Neural progenitor cell (in vitro differentiated cells): Measurements from ENCODE around the gene ADRA2B. TPM values are rescaled to one million over a fixed set of nuclear protein-coding genes. Genes with fewer than 3 reads are reported as not detected.

Experiments
- DNase-seq: peaks from one replicate; pipeline ENCODE4 v3.0.0-alpha.2; 2016; ENCODE audit warnings: low spot score
- H2AFZ ChIP-seq: fragments of 200-600 bp; sonication (generic); replicated peaks from 2 replicates; pipeline ENCODE4 v1.6.1; 2016; ENCODE audit warnings: antibody characterized with exemption
- H3F3A ChIP-seq: fragments of 200-600 bp; sonication (generic); 2 replicates; pipeline ENCODE4 v1.6.1; 2016; ENCODE audit warnings: antibody characterized with exemption, low read depth
- H3K27ac ChIP-seq: fragments of 200-600 bp; sonication (generic); 2 replicates; pipeline ENCODE4 v1.5.1; 2016; ENCODE audit warnings: mild to moderate bottlenecking
- H3K27me3 ChIP-seq: fragments of 200-600 bp; sonication (generic); 2 replicates; pipeline ENCODE4 v1.6.1; 2016; ENCODE audit warnings: mild to moderate bottlenecking, moderate library complexity
- H3K36me3 ChIP-seq: fragments of 200-600 bp; sonication (generic); 2 replicates; pipeline ENCODE4 v1.5.1; 2016
- H3K4me1 ChIP-seq: fragments of 200-600 bp; sonication (generic); 2 replicates; pipeline ENCODE4 v1.6.1; 2016; ENCODE audit warnings: mixed run types
- H3K4me2 ChIP-seq: fragments of 200-600 bp; sonication (generic); 2 replicates; pipeline ENCODE4 v1.6.1; 2016
- H3K4me3 ChIP-seq: fragments of 200-600 bp; sonication (generic); 2 replicates; pipeline ENCODE4 v1.5.1; 2016
- H3K79me2 ChIP-seq: fragments of 200-600 bp; sonication (generic); 2 replicates; pipeline ENCODE4 v1.6.1; 2016; ENCODE audit warnings: low read depth
- H3K9ac ChIP-seq: fragments of 200-600 bp; sonication (generic); 2 replicates; pipeline ENCODE4 v1.6.1; 2016
- H3K9me3 ChIP-seq: fragments of 200-600 bp; sonication (generic); 2 replicates; pipeline ENCODE4 v1.5.1; 2016; ENCODE audit warnings: low read depth
- H4K20me1 ChIP-seq: fragments of 200-600 bp; sonication (generic); 2 replicates; pipeline ENCODE4 v1.6.1; 2016; ENCODE audit warnings: low read depth
- H3K27ac Mint-ChIP-seq: 3 replicates; pipeline ENCODE4 v1.8.0; 2021; ENCODE audit warnings: mixed read lengths
- H3K27me3 Mint-ChIP-seq: 2 replicates; pipeline ENCODE4 v1.8.0; 2022; ENCODE audit warnings: low read depth, mild to moderate bottlenecking, inconsistent platforms, moderate library complexity, mixed read lengths; ENCODE audit not compliant: insufficient read depth
- H3K36me3 Mint-ChIP-seq: 3 replicates; pipeline ENCODE4 v1.8.0; 2021; ENCODE audit warnings: mixed read lengths
- H3K4me1 Mint-ChIP-seq: 3 replicates; pipeline ENCODE4 v1.8.0; 2021; ENCODE audit warnings: mixed read lengths
- H3K4me3 Mint-ChIP-seq: 3 replicates; pipeline ENCODE4 v1.8.0; 2021; ENCODE audit warnings: mild to moderate bottlenecking, moderate library complexity, mixed read lengths
- H3K9me3 Mint-ChIP-seq: 3 replicates; pipeline ENCODE4 v1.8.0; 2020; ENCODE audit warnings: mixed read lengths
- EZH2 ChIP-seq: fragments of 200-600 bp; sonication (generic); IDR thresholded peaks from 2 replicates; pipeline ENCODE4 v1.6.1; 2017; ENCODE audit warnings: antibody characterized with exemption, mild to moderate bottlenecking, moderate library complexity
- EZH2phosphoT487 ChIP-seq: fragments of 200-600 bp; sonication (generic); IDR thresholded peaks from 2 replicates; pipeline ENCODE4 v1.6.1; 2017; ENCODE audit warnings: antibody characterized with exemption
- total RNA-seq: library from RNA; depleted of rRNA; stranded (reverse); fragments of >200 nt; gene quantifications from 2 replicates; pipeline ENCODE4 v1.2.3, GENCODE V29; 2015; ENCODE audit warnings: low replicate concordance
- TF ChIP-seq, protein P1 (sequence below): fragments of 200-600 bp; sonication (generic); IDR thresholded peaks from 2 replicates; pipeline ENCODE4 v1.5.1; 2017; ENCODE audit warnings: antibody characterized with exemption, mild to moderate bottlenecking

ADRA2B gene
- total RNA-seq, 1 donor from 2014 or later: 3.0 TPM

DNA sequence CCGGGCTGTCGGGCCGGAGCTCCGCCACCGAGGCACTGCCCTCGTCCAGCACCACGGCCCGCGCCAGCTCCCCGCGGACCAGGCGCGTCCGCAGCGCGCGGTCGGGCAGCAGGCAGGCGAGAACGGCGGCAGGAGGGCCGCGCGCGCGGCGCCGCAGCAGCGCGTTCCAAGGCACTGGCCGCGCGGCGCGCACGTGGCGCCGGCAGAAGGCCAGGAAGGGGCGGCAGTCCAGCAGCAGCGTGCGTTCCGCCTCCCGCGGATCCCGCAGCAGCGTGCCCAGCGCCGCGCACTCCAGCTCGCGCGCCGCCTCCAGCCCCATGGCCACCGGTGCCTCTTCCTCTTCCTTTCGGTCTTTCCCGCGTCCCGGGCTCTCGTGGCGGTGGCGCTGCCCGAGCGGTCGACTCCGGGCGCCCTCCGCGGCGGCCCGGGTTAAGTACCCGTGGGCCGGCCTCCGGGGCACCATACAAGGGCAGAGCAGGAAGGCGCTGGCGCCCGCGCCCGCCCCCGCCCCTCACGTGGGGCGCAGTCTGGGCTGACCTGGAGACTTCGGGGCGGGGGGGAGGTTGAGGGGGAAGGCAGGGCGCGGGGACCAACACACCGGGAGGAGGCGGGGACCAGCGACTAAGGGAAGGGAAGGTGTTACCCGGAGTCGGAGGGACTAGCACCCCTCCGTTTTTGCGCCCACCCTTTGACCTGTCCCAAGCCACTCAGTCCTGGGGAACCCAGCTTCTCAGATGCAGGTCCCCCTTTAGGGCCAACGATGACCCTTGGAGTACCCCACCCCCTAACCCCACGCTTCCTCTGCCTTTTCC is 28.9 kb upstream of the ADRA2B start, which contains the start of gene DUSP2:
DUSP2 (minus strand) TSS at position 405 of the 812 bp plus-strand sequence; CDS start at position 319, 86 bp downstream.
- H3K79me2 ChIP-seq: no peaks in the 10 kb centered on the region
- Mint-ChIP-seq H3K9me3 (no peaks in the 10 kb centered on the region), H3K36me3 (no peaks in the 10 kb centered on the region), H3K4me1 (peaks cover 18% of the 10 kb centered on the region), H3K4me3 (peak within 1 kb of the TSS; percentile 80), H3K27ac (no peak within 1 kb of the TSS), H3K27me3 (peaks cover 19% of the 10 kb centered on the region)
- peak within 1 kb of the TSS; percentile 70 for H3K4me2 ChIP-seq
- no peaks in the 10 kb centered on the region for H3K9me3 ChIP-seq
- peaks cover 39% of the 10 kb centered on the region for H3K27me3 ChIP-seq
- H3K9ac ChIP-seq: no peak within 1 kb of the TSS
- no peaks in the 10 kb centered on the region for H3F3A ChIP-seq
- peaks cover 15% of the 10 kb centered on the region for H3K4me1 ChIP-seq
- DNase-seq: peak; percentile 81
- no peak within 1 kb of the TSS for H3K27ac ChIP-seq
- peak within 1 kb of the TSS; percentile 41 for H3K4me3 ChIP-seq
- peak within 1 kb of the TSS; percentile 85 for H2AFZ ChIP-seq
- H4K20me1 ChIP-seq: no peaks in the 10 kb centered on the region
- H3K36me3 ChIP-seq: no peaks in the 10 kb centered on the region
- TF ChIP-seq EZH2phosphoT487 (no peak), EZH2 (peak; percentile 72)

DNA sequence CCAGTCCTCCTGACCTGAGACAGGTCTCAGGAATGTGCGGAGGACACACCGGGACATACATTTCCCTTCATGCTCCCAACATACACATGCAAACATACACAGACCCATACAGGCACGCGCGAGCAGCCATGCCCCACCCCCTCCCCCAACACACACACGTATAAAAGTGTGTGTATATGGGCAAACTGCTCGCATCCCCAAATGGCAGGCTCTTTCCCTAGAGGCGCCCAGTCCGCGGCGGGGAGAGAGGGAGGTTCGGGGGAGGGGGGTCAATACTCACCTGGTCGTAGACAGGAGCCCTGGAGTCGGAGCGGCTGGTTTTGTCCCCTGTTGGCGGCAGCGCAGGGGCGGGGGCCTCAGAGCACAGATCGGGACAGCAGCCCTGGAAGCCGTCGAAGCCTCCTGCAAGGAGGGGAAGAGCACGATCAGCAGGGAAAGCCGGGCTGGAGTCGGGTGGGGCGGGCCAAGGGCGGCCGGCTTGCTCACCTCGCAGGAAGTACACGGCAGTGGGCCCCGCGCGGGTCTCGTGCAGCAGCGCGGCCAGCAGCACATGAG is 28.2 kb upstream of the ADRA2B start:
- Mint-ChIP-seq H3K4me1 (peaks cover 18% of the 10 kb centered on the region), H3K4me3 (peak overlapping the region; percentile 80), H3K27me3 (peaks cover 17% of the 10 kb centered on the region), H3K27ac (no peak overlapping the region), H3K9me3 (no peaks in the 10 kb centered on the region), H3K36me3 (no peaks in the 10 kb centered on the region)
- peaks cover 15% of the 10 kb centered on the region for H3K4me1 ChIP-seq
- no peaks in the 10 kb centered on the region for H3K36me3 ChIP-seq
- H3K27me3 ChIP-seq: peaks cover 39% of the 10 kb centered on the region
- no peaks in the 10 kb centered on the region for H3K9me3 ChIP-seq
- H3K27ac ChIP-seq: no peak overlapping the region
- no peaks in the 10 kb centered on the region for H4K20me1 ChIP-seq
- no peak overlapping the region for H3K9ac ChIP-seq
- DNase-seq: no peak
- peak overlapping the region; percentile 41 for H3K4me3 ChIP-seq
- H3K79me2 ChIP-seq: no peaks in the 10 kb centered on the region
- TF ChIP-seq EZH2: peak; percentile 72
- TF ChIP-seq EZH2phosphoT487: peak; percentile 55
- TF ChIP-seq, protein P1, sequence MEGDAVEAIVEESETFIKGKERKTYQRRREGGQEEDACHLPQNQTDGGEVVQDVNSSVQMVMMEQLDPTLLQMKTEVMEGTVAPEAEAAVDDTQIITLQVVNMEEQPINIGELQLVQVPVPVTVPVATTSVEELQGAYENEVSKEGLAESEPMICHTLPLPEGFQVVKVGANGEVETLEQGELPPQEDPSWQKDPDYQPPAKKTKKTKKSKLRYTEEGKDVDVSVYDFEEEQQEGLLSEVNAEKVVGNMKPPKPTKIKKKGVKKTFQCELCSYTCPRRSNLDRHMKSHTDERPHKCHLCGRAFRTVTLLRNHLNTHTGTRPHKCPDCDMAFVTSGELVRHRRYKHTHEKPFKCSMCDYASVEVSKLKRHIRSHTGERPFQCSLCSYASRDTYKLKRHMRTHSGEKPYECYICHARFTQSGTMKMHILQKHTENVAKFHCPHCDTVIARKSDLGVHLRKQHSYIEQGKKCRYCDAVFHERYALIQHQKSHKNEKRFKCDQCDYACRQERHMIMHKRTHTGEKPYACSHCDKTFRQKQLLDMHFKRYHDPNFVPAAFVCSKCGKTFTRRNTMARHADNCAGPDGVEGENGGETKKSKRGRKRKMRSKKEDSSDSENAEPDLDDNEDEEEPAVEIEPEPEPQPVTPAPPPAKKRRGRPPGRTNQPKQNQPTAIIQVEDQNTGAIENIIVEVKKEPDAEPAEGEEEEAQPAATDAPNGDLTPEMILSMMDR: no peak
- H3F3A ChIP-seq: no peaks in the 10 kb centered on the region
- peak overlapping the region; percentile 85 for H2AFZ ChIP-seq
- H3K4me2 ChIP-seq: peak overlapping the region; percentile 70

DNA sequence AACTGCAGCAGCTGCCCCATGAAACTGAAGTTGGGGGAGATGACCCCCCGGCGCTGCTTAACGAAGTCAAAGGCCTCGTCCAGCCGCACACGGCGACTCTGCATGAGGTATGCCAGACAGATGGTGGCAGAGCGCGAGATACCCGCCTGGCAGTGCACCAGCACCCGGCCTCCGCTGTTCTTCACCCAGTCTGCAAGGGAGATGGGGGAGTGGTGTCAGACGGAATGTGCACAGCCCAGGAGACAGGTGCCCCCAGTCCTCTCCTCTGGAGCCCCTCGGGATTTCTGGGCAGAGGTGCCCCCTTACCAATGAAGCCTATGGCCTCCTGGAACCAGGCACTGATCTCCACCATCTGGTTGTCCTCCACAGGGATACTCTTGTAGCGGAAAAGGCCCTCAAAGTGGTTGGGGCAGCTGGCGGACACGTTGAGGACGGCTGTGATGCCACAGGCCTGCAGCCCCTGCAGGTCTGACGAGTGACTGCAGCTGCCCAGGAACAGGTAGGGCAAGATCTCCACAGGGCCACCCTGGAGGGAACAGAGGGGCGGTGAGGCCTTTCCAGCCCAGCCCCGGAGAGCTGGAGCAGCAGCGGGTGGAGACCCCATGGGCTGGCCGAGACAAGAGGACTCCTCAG is 27.6 kb upstream of the ADRA2B start:
- Histone ChIP-seq H3F3A (no peaks in the 10 kb centered on the region), H3K4me3 (peak overlapping the region; percentile 41), H3K4me1 (peaks cover 15% of the 10 kb centered on the region), H3K9me3 (no peaks in the 10 kb centered on the region), H3K36me3 (no peaks in the 10 kb centered on the region), H3K9ac (no peak overlapping the region), H3K4me2 (peak overlapping the region; percentile 70), H4K20me1 (no peaks in the 10 kb centered on the region), H3K27ac (no peak overlapping the region), H2AFZ (no peak overlapping the region), H3K27me3 (peaks cover 39% of the 10 kb centered on the region), H3K79me2 (no peaks in the 10 kb centered on the region)
- no peaks in the 10 kb centered on the region for H3K9me3 Mint-ChIP-seq
- H3K4me1 Mint-ChIP-seq: peaks cover 15% of the 10 kb centered on the region
- DNase-seq: peak; percentile 54
- H3K27ac Mint-ChIP-seq: no peak overlapping the region
- no peaks in the 10 kb centered on the region for H3K36me3 Mint-ChIP-seq
- no peak for TF ChIP-seq EZH2
- TF ChIP-seq EZH2phosphoT487: no peak
- TF ChIP-seq, protein P1: peak; percentile 37
- peak overlapping the region; percentile 80 for H3K4me3 Mint-ChIP-seq
- peaks cover 17% of the 10 kb centered on the region for H3K27me3 Mint-ChIP-seq
